ENCODE results near the gene SPPL2B. TPM values are rescaled to one million over a fixed set of nuclear protein-coding genes. Genes with fewer than 3 reads are reported as not detected.

The SPPL2B gene
- total RNA-seq, 2 experiments from 2014 or later, result 106 to 111 TPM

GRCh38 chr19:2288818-2289713, 39.4 kb upstream of the SPPL2B start:
- Mint-ChIP-seq H3K9me3 (no peaks in the 10 kb centered on the region), H3K4me3 (peak overlapping the region; percentile 83), H3K27ac (peak overlapping the region; percentile 83), H3K27me3 (no peaks in the 10 kb centered on the region), H3K36me3 (ENCODE audit: low read depth) (peaks cover 21% of the 10 kb centered on the region), H3K4me1 (ENCODE audit: low read depth) (peaks cover 25% of the 10 kb centered on the region)
- ChIA-PET CTCF (interaction anchor here (1.0 to 1.1 kb wide), 2 partner anchors 15 to 27 kb away, joined by 3 to 5 read pairs; no protein-coding TSS in a partner anchor), POLR2A (interaction anchor here (0.6 to 1.9 kb wide), 16 partner anchors 9 to 1473 kb away, joined by 3 to 23 read pairs (median 5); partner anchors contain the start of genes LSM7 and SPPL2B)
- Histone ChIP-seq H3K9me3 (ENCODE audit: control insufficient read depth in 1 of 2, insufficient read depth in 1 of 2, low read length in 2 of 2) (no peaks in the 10 kb centered on the region), H3K4me3 (ENCODE audit: low read length) (peak overlapping the region; percentile 69), H3K27ac (ENCODE audit: low read depth in 1 of 2, low read length in 2 of 2) (peak overlapping the region in 1 of 2 donors; percentile 50), H3K36me3 (ENCODE audit: insufficient read depth, low read length) (peaks cover 3% of the 10 kb centered on the region), H3K27me3 (ENCODE audit: control insufficient read depth in 1 of 2, insufficient read depth in 2 of 2, low read length in 2 of 2) (no peaks in the 10 kb centered on the region), H3K4me1 (ENCODE audit: insufficient read depth, low read length) (peaks cover 43% of the 10 kb centered on the region)
- DNase-seq, result peak in 2 of 14 experiments; percentile 13 to 41
- intact Hi-C loops (cut with DNase I, micrococcal nuclease), result loop anchor here in 1 of 2 experiments (5.0 kb wide), 1 partner anchor 38 kb away; the partner anchor contains the start of genes LSM7 and SPPL2B
- ATAC-seq (ENCODE audit: poor library complexity), result peak; percentile 6
- TF ChIP-seq, protein P1, sequence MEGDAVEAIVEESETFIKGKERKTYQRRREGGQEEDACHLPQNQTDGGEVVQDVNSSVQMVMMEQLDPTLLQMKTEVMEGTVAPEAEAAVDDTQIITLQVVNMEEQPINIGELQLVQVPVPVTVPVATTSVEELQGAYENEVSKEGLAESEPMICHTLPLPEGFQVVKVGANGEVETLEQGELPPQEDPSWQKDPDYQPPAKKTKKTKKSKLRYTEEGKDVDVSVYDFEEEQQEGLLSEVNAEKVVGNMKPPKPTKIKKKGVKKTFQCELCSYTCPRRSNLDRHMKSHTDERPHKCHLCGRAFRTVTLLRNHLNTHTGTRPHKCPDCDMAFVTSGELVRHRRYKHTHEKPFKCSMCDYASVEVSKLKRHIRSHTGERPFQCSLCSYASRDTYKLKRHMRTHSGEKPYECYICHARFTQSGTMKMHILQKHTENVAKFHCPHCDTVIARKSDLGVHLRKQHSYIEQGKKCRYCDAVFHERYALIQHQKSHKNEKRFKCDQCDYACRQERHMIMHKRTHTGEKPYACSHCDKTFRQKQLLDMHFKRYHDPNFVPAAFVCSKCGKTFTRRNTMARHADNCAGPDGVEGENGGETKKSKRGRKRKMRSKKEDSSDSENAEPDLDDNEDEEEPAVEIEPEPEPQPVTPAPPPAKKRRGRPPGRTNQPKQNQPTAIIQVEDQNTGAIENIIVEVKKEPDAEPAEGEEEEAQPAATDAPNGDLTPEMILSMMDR (IDR thresholded peaks at IDR 0.05), result no peak

DNA sequence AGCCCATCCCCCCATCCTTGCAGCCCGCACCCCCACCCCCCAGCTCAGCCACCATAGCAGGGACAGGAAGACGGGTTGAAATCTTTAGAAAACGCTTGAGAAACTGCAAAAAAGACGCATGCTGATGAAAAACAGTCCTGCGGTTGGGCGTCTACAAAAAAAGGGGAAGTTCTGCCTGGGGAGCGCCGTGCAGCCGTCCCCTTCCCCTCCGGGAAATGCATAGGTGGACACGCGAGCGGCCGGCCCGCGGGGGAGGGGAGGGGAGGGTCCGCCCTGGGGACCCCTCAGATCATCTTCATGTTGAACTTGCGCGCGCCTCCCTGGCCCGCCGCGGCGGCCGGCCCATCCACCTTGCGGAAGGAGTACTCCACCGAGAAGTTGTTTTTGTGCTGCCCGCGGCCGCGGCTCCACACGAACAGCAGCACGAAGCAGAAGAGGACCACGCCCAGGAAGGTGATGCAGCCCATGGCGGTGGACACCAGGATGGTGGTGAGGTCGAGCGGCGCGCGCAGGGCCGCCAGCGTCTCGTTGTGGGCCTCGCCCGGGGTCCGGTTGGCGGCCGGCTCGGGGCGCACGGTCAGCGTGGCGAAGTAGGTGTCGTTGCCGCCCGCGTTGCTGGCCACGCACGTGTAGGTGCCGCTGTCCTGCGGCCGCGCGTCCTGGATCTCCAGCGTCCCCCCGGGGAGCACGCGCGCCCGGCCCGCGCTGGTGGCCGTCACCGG, 38.6 kb upstream of the SPPL2B start:
- H3K27me3 Mint-ChIP-seq, result no peaks in the 10 kb centered on the region
- peaks cover 26% of the 10 kb centered on the region for H3K4me1 Mint-ChIP-seq (ENCODE audit: low read depth)
- ChIA-PET POLR2A (interaction anchor here (0.6 to 2.2 kb wide), 16 partner anchors 10 to 1474 kb away, joined by 3 to 23 read pairs (median 5); partner anchors contain the start of genes LSM7 and SPPL2B), CTCF (interaction anchor here (1.0 to 1.1 kb wide), 2 partner anchors 16 to 28 kb away, joined by 3 to 5 read pairs; no protein-coding TSS in a partner anchor)
- TF ChIP-seq, protein P1 (IDR thresholded peaks at IDR 0.05), result no peak
- peak in 13 of 14 experiments; percentile 40 to 83 (median 65) for DNase-seq
- peak overlapping the region; percentile 44 to 50 for H3K27ac ChIP-seq (ENCODE audit: low read depth in 1 of 2, low read length in 2 of 2)
- H3K9me3 ChIP-seq (ENCODE audit: control insufficient read depth in 1 of 2, insufficient read depth in 1 of 2, low read length in 2 of 2), result no peaks in the 10 kb centered on the region
- H3K27ac Mint-ChIP-seq, result peak overlapping the region; percentile 83
- H3K9me3 Mint-ChIP-seq, result no peaks in the 10 kb centered on the region
- H3K4me3 Mint-ChIP-seq, result peak overlapping the region; percentile 83
- no peaks in the 10 kb centered on the region for H3K27me3 ChIP-seq (ENCODE audit: control insufficient read depth in 1 of 2, insufficient read depth in 2 of 2, low read length in 2 of 2)
- intact Hi-C loops (cut with DNase I, micrococcal nuclease), result loop anchor here (5.0 kb wide), 1 partner anchor 37 kb away; the partner anchor contains the start of genes LSM7 (in 2 of the 2) and SPPL2B (in 2 of the 2)
- H3K4me3 ChIP-seq (ENCODE audit: low read length), result peak overlapping the region; percentile 69
- peaks cover 46% of the 10 kb centered on the region for H3K4me1 ChIP-seq (ENCODE audit: insufficient read depth, low read length)
- H3K36me3 ChIP-seq (ENCODE audit: insufficient read depth, low read length), result peaks cover 4% of the 10 kb centered on the region
- peak; percentile 72 for ATAC-seq (ENCODE audit: poor library complexity)
- peaks cover 22% of the 10 kb centered on the region for H3K36me3 Mint-ChIP-seq (ENCODE audit: low read depth)
